Umbilical cord (tissue), 2 donors: ENCODE data around the gene SNTN. TPM values are rescaled to one million over a fixed set of nuclear protein-coding genes. Genes with fewer than 3 reads are reported as not detected.
"Not testable (repeated sequence)": the region's sequence is repeated elsewhere in the genome, so short reads cannot be mapped to it uniquely, and the experiment has no call there.

Source experiments
- DNase-seq: peaks from one replicate; pipeline ENCODE4 v3.0.0-alpha.2; 2015; ENCODE audit warnings: low spot score
- total RNA-seq: library from RNA; depleted of rRNA; stranded (reverse); fragments of >200 nt; gene quantifications from one replicate; pipeline ENCODE4 v1.2.3, GENCODE V29; 2014; ENCODE audit warnings: low replicate concordance; ENCODE audit not compliant: insufficient read depth

The SNTN gene
- 6.3 TPM for total RNA-seq

DNA sequence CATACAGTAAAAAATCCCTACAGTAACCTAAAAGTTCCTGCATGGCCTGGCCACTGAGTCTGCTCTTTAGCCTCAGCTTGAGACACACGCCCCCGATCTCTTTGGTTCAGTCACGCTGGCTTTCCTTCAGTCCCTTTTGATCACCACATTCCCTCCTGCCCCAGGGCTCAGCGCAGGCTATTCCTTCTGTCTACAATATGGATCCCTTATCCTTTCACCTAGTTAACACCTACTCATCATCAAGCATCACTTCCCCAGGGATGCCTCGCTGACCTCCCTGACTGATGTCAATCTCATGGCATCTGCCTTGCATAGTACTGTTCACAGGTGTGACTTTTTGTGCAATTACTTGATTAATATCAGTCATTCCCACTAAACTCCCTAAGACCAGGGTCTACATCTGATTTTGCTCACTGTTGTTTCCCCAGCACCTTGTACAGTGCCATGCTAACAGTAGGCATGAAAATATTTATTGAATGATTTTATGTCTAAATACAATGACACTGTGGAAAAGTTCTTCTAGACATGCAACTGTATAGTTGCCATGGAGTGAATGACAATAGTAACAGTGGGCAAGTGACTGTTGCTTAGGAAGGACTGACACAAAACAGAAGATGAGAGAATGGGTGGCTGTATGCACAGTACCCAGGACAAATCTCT is at the start of gene SNTN:
Gene SNTN (plus strand): TSS at position 610 of the 660 bp plus-strand sequence. CDS start 13 bp downstream, at position 623.
- DNase-seq, result no peak

DNA sequence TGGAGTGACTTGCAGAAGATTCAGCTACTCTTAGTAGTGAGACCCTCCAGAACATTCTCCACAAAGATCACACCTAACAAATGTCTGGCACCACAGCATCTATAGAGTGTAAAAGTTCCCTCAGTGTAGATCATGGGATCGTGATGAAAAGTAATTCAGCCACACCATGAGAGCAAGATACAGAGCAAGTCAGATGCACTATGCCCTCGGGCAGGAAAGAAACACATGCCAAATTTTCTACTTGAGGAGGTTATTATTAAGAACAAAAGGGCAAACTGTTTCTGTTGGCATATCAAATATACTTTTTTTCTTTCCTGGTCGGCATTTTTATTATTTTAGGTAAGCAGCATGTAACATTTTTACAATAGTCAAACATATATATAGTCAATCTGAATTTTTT is 44.8 kb upstream of the SNTN start:
- DNase-seq, result no peak

DNA sequence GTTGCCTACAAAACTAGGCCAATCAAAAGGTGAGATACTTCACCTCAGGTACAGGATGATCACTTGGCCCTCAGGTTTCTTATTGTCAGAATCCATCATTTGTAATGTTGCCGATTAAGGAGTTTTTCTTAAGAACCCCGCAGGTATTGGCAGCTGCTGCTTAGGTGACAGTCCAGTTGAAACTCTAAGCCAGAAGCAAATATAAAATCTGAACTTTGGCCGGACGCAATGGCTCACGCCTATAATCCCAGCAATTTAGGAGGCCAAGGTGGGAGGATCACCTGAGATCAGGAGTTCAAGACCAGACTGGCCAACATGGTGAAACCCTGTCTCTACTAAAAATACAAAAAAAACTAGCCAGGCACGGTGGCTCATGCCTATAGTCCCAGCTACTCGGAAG is 43.1 kb upstream of the SNTN start:
- DNase-seq, result no peak

DNA sequence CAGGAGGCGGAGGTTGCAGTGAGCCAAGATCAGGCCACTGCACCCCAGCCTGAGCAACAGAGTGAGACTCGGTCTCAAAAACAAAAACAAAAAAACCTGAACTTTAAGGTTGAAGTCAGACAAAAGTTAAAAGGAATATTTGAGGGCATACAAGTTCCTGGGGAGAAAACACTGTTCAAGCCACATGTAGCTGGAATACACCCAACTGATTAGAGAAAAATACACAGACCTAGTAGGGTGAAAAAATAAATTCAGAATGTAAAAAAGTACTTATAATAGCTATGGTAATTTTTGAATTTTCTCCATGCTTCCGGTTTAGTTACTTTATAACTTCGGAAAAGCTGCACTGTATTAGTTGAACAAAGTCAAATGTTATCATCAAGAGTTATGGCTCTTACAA is 42.6 kb upstream of the SNTN start:
- DNase-seq, result no peak

DNA sequence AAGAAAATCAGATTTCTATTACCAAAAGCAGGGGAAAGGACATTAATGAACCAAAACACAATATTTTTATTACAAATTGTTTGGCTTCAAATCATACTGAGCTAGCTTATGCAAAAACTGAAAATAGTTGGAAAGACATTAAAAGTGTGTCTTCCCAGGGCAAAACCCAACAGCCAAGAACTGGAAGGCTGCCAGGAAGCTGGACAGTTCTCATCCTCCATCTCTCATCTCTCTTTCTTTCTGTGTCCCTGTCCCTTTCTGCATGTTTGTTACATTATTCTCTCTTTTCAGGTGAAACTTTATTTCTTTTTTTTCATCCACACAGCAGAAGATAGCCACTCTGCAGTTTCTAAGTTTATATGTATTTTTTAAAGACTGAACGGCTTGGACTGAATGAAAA is 41.1 kb upstream of the SNTN start:
- DNase-seq, result no peak

GRCh38 chr3:63613561-63613960 is 38.9 kb upstream of the SNTN start:
- no peak for DNase-seq

DNA sequence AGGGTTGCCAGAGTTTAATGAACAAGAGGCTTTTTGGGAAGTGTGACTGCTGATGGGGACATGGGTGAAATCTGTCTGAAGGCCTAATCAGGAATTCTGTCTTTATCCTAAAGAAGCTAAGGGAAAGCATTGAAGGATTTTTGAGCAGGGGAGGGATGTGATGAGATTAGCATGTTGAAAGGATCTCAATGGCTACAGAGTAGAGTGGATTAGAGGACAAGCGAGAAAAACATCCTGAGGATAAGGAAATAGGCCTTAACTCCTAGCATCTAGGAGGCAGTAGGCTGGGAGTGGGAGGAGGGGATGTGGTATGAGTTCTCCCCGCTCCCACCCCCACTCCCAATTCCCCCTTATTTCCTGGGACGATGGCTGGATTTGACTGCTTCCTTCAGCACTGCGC is 35.1 kb upstream of the SNTN start:
- no peak for DNase-seq

DNA sequence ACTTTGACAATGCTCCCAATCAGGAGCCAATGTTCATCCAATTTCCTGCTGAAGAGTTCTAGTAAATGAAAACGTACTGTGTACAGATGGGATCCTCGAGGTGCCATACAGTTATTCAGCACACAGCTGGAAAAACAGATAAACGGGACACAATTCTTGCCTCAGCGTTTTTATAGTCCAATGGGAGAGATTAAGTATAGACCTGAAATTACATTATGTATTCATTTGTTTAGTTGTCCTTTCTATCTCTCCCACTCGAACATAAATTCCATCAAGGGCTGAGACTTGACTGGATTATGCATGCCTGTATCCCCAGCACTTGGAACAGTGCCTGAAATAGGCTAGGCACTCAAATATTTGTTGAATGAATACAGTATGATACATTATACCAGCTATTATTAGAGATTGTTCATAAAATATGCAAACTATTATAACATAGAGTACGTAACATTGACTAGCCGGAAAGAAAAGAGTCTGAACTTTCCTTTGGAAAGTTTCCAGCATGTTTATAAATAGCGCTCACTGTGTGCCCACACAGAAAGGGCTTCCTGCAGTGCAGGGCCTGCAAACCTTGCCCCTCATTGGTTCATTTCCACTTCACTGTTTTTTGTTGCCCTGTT is 27.4 kb upstream of the SNTN start:
- peak; percentile 54 for DNase-seq

GRCh38 chr3:63631670-63632069 is 20.8 kb upstream of the SNTN start:
- no peak for DNase-seq

GRCh38 chr3:63635186-63635585 is 17.3 kb upstream of the SNTN start:
- no peak for DNase-seq

- DNase-seq, result no peak
Observed at GRCh38 chr3:63639806-63640205, 12.7 kb upstream of the SNTN start.

- no peak for DNase-seq
Observed at GRCh38 chr3:63642488-63642887, 10.0 kb upstream of the SNTN start.

DNA sequence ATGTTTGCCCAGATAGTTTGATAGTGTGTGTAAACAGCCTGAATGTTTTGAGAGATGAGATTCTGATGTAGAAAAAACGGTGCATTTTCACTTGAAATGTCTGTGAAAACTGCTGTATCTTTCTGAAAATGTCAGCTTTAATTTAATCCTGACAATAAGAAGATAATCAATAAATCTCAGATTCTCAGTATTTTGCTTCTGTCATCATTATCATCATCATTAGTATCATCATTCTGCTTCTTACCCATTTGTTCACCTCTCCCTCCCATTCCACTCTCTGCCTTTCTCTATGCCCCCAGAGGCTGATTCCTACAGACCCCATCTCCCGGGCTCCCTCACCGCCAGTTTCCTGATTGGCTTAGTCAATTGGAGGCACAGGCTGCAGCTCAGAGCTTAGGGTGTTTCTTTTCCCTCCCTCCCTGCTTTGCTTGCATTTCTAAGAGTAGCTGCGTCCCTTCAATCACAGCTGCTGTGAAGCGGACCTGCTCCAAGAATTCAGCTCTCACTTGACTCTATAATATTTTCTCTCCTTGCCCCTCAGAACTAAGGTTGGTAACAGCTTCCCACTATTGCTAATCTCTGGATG is 8.2 kb upstream of the SNTN start:
- DNase-seq, result no peak

GRCh38 chr3:63644928-63645781 is 7.3 kb upstream of the SNTN start:
- DNase-seq, result not testable (repeated sequence)

GRCh38 chr3:63654211-63654610 is 1.7 kb downstream of the SNTN start:
- DNase-seq, result no peak

- DNase-seq, result no peak
Observed at GRCh38 chr3:63654931-63655330, 2.5 kb downstream of the SNTN start.

DNA sequence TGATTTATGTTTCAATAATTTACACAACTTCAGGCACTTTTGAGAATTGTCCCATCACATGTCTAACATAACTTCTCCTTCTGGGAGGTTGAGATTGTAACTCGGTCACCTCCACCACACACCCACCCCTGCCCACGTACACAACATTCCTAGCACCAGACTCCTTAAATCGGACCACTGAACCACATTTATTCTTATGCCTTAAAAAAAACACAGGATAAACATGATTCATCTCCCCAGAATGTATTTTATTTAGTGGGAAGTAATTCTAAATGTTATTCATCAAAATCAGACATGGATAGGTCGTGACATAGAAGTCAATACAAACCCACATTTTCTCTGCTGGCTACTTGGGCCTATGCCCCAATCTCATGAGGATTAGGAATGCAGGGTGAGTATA is 3.0 kb downstream of the SNTN start:
- no peak for DNase-seq

- DNase-seq, result no peak
Observed at GRCh38 chr3:63656786-63657185, 4.3 kb downstream of the SNTN start.

DNA sequence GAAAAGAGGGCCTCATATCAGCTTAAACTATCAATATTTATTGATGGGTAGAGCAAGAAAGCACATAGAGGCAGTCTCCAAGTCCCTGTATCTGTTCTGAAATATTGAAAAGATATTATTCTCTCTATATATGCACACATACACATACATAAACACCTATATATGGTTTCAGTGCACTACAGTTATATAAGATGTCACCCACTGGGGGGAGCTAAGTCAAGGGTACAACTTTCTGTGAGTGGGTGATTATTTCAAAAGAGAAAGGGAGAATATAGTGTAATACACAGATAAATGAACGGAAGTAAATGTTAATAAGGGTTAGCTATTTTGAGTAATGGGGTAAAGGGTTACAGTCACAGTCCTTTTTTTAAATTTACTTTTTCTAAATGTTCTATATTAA is 8.8 kb downstream of the SNTN start:
- DNase-seq, result no peak

- no peak for DNase-seq
Observed at GRCh38 chr3:63662011-63662410, 9.5 kb downstream of the SNTN start.

- DNase-seq, result no peak
Observed at GRCh38 chr3:63662500-63662899, 10.0 kb downstream of the SNTN start.

DNA sequence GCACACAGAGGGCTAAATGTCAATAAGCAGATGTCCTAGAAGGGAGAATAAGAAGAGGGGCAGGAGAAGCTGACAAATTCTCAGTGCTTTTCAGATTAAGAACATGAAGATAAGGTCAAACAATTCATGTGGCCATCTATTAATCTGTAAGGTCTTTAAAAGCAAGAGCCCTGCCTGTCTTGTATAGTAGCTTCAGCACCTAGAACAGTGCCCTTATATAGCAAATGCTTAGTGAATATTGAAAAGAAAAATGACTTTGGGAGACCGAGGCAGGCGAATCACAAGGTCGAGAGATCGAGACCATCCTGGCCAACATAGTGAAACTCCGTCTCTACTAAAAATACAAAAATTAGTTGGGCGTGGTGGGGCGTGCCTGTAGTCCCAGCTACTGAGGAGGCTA is 18.1 kb downstream of the SNTN start:
- no peak for DNase-seq
